ENCODE results near the gene XPC.

The XPC gene

GRCh38 chr3:14186854-14187458 is 8.6 kb upstream of the XPC start:
- no peaks in the 10 kb centered on the region for H3K4me1 ChIP-seq (ENCODE audit: control insufficient read depth, insufficient read depth, low read length)

GRCh38 chr3:14183015-14183577 is 4.7 kb upstream of the XPC start:
- DNase-seq (ENCODE audit: low read depth) = no peak

More at GRCh38 chr3:14186854-14187458, 8.6 kb upstream of the XPC start:
- Histone ChIP-seq H3K9me3 (ENCODE audit: control insufficient read depth, low read length) (no peaks in the 10 kb centered on the region), H3K4me3 (ENCODE audit: low read length) (no peak overlapping the region), H3K9ac (ENCODE audit: low read length) (no peak overlapping the region), H3K27me3 (replicated peaks; ENCODE audit: control insufficient read depth, insufficient read depth, low read length) (no peaks in the 10 kb centered on the region), H3K36me3 (ENCODE audit: control insufficient read depth, insufficient read depth, low read length, severe bottlenecking) (peaks cover 59% of the 10 kb centered on the region)
- DNase-seq (ENCODE audit: low read depth) = no peak

GRCh38 chr3:14181253-14181652 is 2.9 kb upstream of the XPC start:
- H3K9me3 ChIP-seq (ENCODE audit: control insufficient read depth, low read length) = no peaks in the 10 kb centered on the region
- no peaks in the 10 kb centered on the region for H3K27me3 ChIP-seq (replicated peaks; ENCODE audit: control insufficient read depth, insufficient read depth, low read length)
- peaks cover 22% of the 10 kb centered on the region for H3K4me1 ChIP-seq (ENCODE audit: control insufficient read depth, insufficient read depth, low read length)
- H3K36me3 ChIP-seq (ENCODE audit: control insufficient read depth, insufficient read depth, low read length, severe bottlenecking) = peaks cover 43% of the 10 kb centered on the region
- DNase-seq (ENCODE audit: low read depth) = no peak
- H3K9ac ChIP-seq (ENCODE audit: low read length) = no peak overlapping the region
- no peak overlapping the region for H3K4me3 ChIP-seq (ENCODE audit: low read length)

More at GRCh38 chr3:14183015-14183577, 4.7 kb upstream of the XPC start:
- Histone ChIP-seq H3K4me1 (ENCODE audit: control insufficient read depth, insufficient read depth, low read length) (peaks cover 10% of the 10 kb centered on the region), H3K9ac (ENCODE audit: low read length) (no peak overlapping the region), H3K4me3 (ENCODE audit: low read length) (no peak overlapping the region), H3K9me3 (ENCODE audit: control insufficient read depth, low read length) (no peaks in the 10 kb centered on the region), H3K36me3 (ENCODE audit: control insufficient read depth, insufficient read depth, low read length, severe bottlenecking) (peaks cover 62% of the 10 kb centered on the region), H3K27me3 (replicated peaks; ENCODE audit: control insufficient read depth, insufficient read depth, low read length) (no peaks in the 10 kb centered on the region)

GRCh38 chr3:14179795-14180194 is 1.4 kb upstream of the XPC start:
- Histone ChIP-seq H3K4me3 (ENCODE audit: low read length) (peak overlapping the region; percentile 97), H3K36me3 (ENCODE audit: control insufficient read depth, insufficient read depth, low read length, severe bottlenecking) (peaks cover 31% of the 10 kb centered on the region), H3K9me3 (ENCODE audit: control insufficient read depth, low read length) (no peaks in the 10 kb centered on the region), H3K4me1 (ENCODE audit: control insufficient read depth, insufficient read depth, low read length) (peaks cover 25% of the 10 kb centered on the region), H3K9ac (ENCODE audit: low read length) (no peak overlapping the region), H3K27me3 (replicated peaks; ENCODE audit: control insufficient read depth, insufficient read depth, low read length) (no peaks in the 10 kb centered on the region)
- DNase-seq (ENCODE audit: low read depth) = no peak

GRCh38 chr3:14179114-14179465 is 689 bp upstream of the XPC start:
- DNase-seq (ENCODE audit: low read depth) = no peak
- Histone ChIP-seq H3K9ac (ENCODE audit: low read length) (peak overlapping the region; percentile 92), H3K4me3 (ENCODE audit: low read length) (peak overlapping the region; percentile 97), H3K36me3 (ENCODE audit: control insufficient read depth, insufficient read depth, low read length, severe bottlenecking) (peaks cover 28% of the 10 kb centered on the region), H3K27me3 (replicated peaks; ENCODE audit: control insufficient read depth, insufficient read depth, low read length) (no peaks in the 10 kb centered on the region), H3K4me1 (ENCODE audit: control insufficient read depth, insufficient read depth, low read length) (peaks cover 25% of the 10 kb centered on the region), H3K9me3 (ENCODE audit: control insufficient read depth, low read length) (no peaks in the 10 kb centered on the region)

- Histone ChIP-seq H3K9ac (ENCODE audit: low read length) (peak overlapping the region; percentile 92), H3K4me1 (ENCODE audit: control insufficient read depth, insufficient read depth, low read length) (peaks cover 25% of the 10 kb centered on the region), H3K9me3 (ENCODE audit: control insufficient read depth, low read length) (no peaks in the 10 kb centered on the region), H3K4me3 (ENCODE audit: low read length) (peak overlapping the region; percentile 97), H3K27me3 (replicated peaks; ENCODE audit: control insufficient read depth, insufficient read depth, low read length) (no peaks in the 10 kb centered on the region), H3K36me3 (ENCODE audit: control insufficient read depth, insufficient read depth, low read length, severe bottlenecking) (peaks cover 18% of the 10 kb centered on the region)
- DNase-seq (ENCODE audit: low read depth) = peak; percentile 24
These were observed 688 bp downstream of the XPC start for GRCh38 chr3:14177580-14178246.

- DNase-seq (ENCODE audit: low read depth) = peak; percentile 29
These were observed 2.9 kb downstream of the XPC start for GRCh38 chr3:14175383-14176037.

GRCh38 chr3:14174483-14174882 is 3.9 kb downstream of the XPC start:
- H3K27me3 ChIP-seq (replicated peaks; ENCODE audit: control insufficient read depth, insufficient read depth, low read length) = no peaks in the 10 kb centered on the region
- DNase-seq (ENCODE audit: low read depth) = peak; percentile 31
- no peaks in the 10 kb centered on the region for H3K9me3 ChIP-seq (ENCODE audit: control insufficient read depth, low read length)
- peaks cover 35% of the 10 kb centered on the region for H3K36me3 ChIP-seq (ENCODE audit: control insufficient read depth, insufficient read depth, low read length, severe bottlenecking)
- peaks cover 35% of the 10 kb centered on the region for H3K4me1 ChIP-seq (ENCODE audit: control insufficient read depth, insufficient read depth, low read length)
- no peak overlapping the region for H3K9ac ChIP-seq (ENCODE audit: low read length)
- H3K4me3 ChIP-seq (ENCODE audit: low read length) = no peak overlapping the region

More at GRCh38 chr3:14175383-14176037, 2.9 kb downstream of the XPC start:
- no peak overlapping the region for H3K9ac ChIP-seq (ENCODE audit: low read length)
- H3K36me3 ChIP-seq (ENCODE audit: control insufficient read depth, insufficient read depth, low read length, severe bottlenecking) = peaks cover 25% of the 10 kb centered on the region
- H3K4me1 ChIP-seq (ENCODE audit: control insufficient read depth, insufficient read depth, low read length) = peaks cover 32% of the 10 kb centered on the region
- H3K27me3 ChIP-seq (replicated peaks; ENCODE audit: control insufficient read depth, insufficient read depth, low read length) = no peaks in the 10 kb centered on the region
- no peaks in the 10 kb centered on the region for H3K9me3 ChIP-seq (ENCODE audit: control insufficient read depth, low read length)
- H3K4me3 ChIP-seq (ENCODE audit: low read length) = no peak overlapping the region

GRCh38 chr3:14172496-14172895 is 5.9 kb downstream of the XPC start:
- peaks cover 27% of the 10 kb centered on the region for H3K4me1 ChIP-seq (ENCODE audit: control insufficient read depth, insufficient read depth, low read length)
- H3K9me3 ChIP-seq (ENCODE audit: control insufficient read depth, low read length) = no peaks in the 10 kb centered on the region
- no peaks in the 10 kb centered on the region for H3K27me3 ChIP-seq (replicated peaks; ENCODE audit: control insufficient read depth, insufficient read depth, low read length)
- no peak overlapping the region for H3K4me3 ChIP-seq (ENCODE audit: low read length)
- no peak for DNase-seq (ENCODE audit: low read depth)
- H3K36me3 ChIP-seq (ENCODE audit: control insufficient read depth, insufficient read depth, low read length, severe bottlenecking) = peaks cover 55% of the 10 kb centered on the region
- H3K9ac ChIP-seq (ENCODE audit: low read length) = no peak overlapping the region

GRCh38 chr3:14170531-14171159 is 7.8 kb downstream of the XPC start:
- DNase-seq (ENCODE audit: low read depth) = peak; percentile 75
- Histone ChIP-seq H3K9me3 (ENCODE audit: control insufficient read depth, low read length) (no peaks in the 10 kb centered on the region), H3K4me1 (ENCODE audit: control insufficient read depth, insufficient read depth, low read length) (peaks cover 17% of the 10 kb centered on the region), H3K9ac (ENCODE audit: low read length) (no peak overlapping the region), H3K36me3 (ENCODE audit: control insufficient read depth, insufficient read depth, low read length, severe bottlenecking) (peaks cover 72% of the 10 kb centered on the region), H3K4me3 (ENCODE audit: low read length) (no peak overlapping the region), H3K27me3 (replicated peaks; ENCODE audit: control insufficient read depth, insufficient read depth, low read length) (no peaks in the 10 kb centered on the region)

GRCh38 chr3:14169871-14170270 is 8.5 kb downstream of the XPC start:
- Histone ChIP-seq H3K9ac (ENCODE audit: low read length) (no peak overlapping the region), H3K36me3 (ENCODE audit: control insufficient read depth, insufficient read depth, low read length, severe bottlenecking) (peaks cover 80% of the 10 kb centered on the region), H3K27me3 (replicated peaks; ENCODE audit: control insufficient read depth, insufficient read depth, low read length) (no peaks in the 10 kb centered on the region), H3K4me3 (ENCODE audit: low read length) (no peak overlapping the region), H3K9me3 (ENCODE audit: control insufficient read depth, low read length) (no peaks in the 10 kb centered on the region), H3K4me1 (ENCODE audit: control insufficient read depth, insufficient read depth, low read length) (peaks cover 14% of the 10 kb centered on the region)
- DNase-seq (ENCODE audit: low read depth) = no peak

Measured in adipocyte (in vitro differentiated cells).